H1 (cell line): ENCODE results near the gene PPFIA4. TPM values are rescaled to one million over a fixed set of nuclear protein-coding genes. Genes with fewer than 3 reads are reported as not detected.

ENCODE experiments used
- ASH2L ChIP-seq: fragments of 200-600, 300-600 bp; sonication (generic); IDR thresholded peaks from one replicate; pipeline ENCODE4 v1.7.1; 2017; ENCODE audit warnings: low read length
- POU5F1 ChIP-seq: IDR thresholded peaks from 2 replicates; pipeline ENCODE4 v1.6.1; 2011; ENCODE audit warnings: low read depth, mild to moderate bottlenecking, low read length, moderate library complexity
- polyA plus RNA-seq, 7 experiments: library from polyadenylated mRNA; depleted of rRNA in 3 of 7; stranded (reverse) in 5 of 7; unstranded in 2 of 7; fragments of >200 nt in 5 of 7; fragments of 200-250 nt in 2 of 7; gene quantifications; 1 replicate in 5 of 7; 2 replicates in 1 of 7; 4 replicates in 1 of 7; pipeline versions ENCODE4 v1.2.1 to v1.2.3, GENCODE V29; 2011 to 2013; ENCODE audit warnings: missing spikeins in 2 of 7, mixed read lengths in 2 of 7
- total RNA-seq: library from RNA; stranded (reverse); fragmentation: NEBNext Ultra II Directional; extraction: Animal tissue kit (Norgen Biotek cat#: 25700); gene quantifications from 2 replicates; pipeline ENCODE4 v1.2.1, GENCODE V29; 2021
- TF ChIP-seq, protein P1 (sequence below): IDR thresholded peaks from 2 replicates; pipeline ENCODE4 v1.6.1; 2011; ENCODE audit warnings: low read length, improper control_type of control experiment
- TF ChIP-seq, protein P2 (sequence below): IDR thresholded peaks from 2 replicates; pipeline ENCODE4 v1.6.1; 2012; ENCODE audit warnings: low read length, inconsistent platforms

The PPFIA4 gene
- total and polyA plus RNA-seq, 2 of the 8 experiments (the other 6 are each of a cell fraction or from before 2014, with no cell fraction given): 9.0 to 9.9 TPM

DNA sequence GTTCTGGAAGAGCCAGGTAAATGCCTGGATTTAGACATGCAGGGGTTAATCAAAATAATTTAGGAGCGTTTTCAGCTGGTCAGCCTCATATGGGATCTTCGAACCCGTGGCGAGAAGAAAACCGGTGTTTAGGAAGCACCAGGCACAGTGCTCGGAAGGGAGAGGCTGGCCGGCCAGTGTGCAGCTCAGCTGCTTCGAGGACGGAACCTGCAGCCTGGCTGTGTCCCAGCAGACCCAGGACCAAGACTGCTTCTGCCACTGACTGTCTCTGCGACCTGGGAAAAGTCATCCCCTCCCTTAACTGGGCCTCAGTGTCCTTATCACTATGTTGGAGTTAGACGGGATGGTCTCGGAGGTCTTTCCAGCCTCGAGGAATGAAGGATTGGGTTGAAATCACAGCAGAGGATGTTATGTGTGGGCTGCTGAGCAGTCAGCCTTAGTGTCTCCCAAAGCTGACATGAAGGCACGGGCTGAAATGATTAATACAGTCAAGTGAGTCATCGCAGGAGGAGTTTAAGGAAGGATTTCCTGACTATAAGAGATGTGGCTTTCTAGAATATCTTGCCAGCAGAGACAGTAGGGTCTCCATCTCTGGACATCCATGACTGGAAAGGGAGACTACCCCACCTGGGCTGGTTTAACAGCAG lies 20.8 kb downstream of the PPFIA4 start (continued):
- TF ChIP-seq, protein P1, sequence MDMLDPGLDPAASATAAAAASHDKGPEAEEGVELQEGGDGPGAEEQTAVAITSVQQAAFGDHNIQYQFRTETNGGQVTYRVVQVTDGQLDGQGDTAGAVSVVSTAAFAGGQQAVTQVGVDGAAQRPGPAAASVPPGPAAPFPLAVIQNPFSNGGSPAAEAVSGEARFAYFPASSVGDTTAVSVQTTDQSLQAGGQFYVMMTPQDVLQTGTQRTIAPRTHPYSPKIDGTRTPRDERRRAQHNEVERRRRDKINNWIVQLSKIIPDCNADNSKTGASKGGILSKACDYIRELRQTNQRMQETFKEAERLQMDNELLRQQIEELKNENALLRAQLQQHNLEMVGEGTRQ: no peak
- TF ChIP-seq, protein P2, sequence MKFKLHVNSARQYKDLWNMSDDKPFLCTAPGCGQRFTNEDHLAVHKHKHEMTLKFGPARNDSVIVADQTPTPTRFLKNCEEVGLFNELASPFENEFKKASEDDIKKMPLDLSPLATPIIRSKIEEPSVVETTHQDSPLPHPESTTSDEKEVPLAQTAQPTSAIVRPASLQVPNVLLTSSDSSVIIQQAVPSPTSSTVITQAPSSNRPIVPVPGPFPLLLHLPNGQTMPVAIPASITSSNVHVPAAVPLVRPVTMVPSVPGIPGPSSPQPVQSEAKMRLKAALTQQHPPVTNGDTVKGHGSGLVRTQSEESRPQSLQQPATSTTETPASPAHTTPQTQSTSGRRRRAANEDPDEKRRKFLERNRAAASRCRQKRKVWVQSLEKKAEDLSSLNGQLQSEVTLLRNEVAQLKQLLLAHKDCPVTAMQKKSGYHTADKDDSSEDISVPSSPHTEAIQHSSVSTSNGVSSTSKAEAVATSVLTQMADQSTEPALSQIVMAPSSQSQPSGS: no peak
- TF ChIP-seq POU5F1: no peak
- no peak for TF ChIP-seq ASH2L
- TF ChIP-seq, all 59 proteins: peak for 0
